Tibial nerve (tissue), 4 donors: ENCODE results near the gene DBNDD2.

Source experiments
- EP300 ChIP-seq, 2 donors: sonication (generic); formaldehyde crosslinking; IDR thresholded peaks; one replicate each; pipeline ENCODE4 v1.6.1; 2017; ENCODE audit warnings: antibody characterized with exemption in 2 of 2, mild to moderate bottlenecking in 1 of 2
- POLR2A ChIP-seq, 2 donors: fragments of 450-650 bp; IDR thresholded peaks; one replicate each; pipeline ENCODE4 v1.6.1; 2017; ENCODE audit warnings: antibody characterized with exemption in 2 of 2, mild to moderate bottlenecking in 2 of 2, moderate library complexity in 2 of 2
- TF ChIP-seq, protein P1 (sequence below), 5 experiments: fragments of 200-600 bp in 3 of 5; fragments of 450-650 bp in 2 of 5; sonication (generic) in 3 of 5; IDR thresholded peaks; one replicate each; pipeline ENCODE4 v1.5.1; 2016 to 2019; ENCODE audit warnings: antibody characterized with exemption in 5 of 5, mild to moderate bottlenecking in 3 of 5, moderate library complexity in 2 of 5

DNA sequence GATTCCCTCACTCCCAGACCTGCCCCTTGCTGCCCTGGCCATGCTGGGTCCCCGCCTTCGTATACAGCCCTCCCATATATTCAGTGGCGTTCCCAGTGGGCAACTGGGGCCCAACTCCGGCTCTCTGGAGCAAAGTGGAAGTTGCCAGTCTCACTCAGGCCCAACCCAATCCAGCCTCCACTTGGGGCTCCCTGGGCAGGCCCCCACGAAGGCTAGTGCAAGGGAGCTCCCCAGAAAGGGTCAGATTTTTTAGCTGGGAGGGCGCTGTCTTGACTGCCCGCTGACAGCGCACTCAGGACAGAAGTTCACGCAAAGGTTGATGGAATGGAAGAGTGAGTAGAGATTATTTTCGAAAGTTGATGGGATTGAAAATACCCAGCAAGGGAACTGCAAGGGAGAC, 35.8 kb upstream of the DBNDD2 start:
- TF ChIP-seq, protein P1, sequence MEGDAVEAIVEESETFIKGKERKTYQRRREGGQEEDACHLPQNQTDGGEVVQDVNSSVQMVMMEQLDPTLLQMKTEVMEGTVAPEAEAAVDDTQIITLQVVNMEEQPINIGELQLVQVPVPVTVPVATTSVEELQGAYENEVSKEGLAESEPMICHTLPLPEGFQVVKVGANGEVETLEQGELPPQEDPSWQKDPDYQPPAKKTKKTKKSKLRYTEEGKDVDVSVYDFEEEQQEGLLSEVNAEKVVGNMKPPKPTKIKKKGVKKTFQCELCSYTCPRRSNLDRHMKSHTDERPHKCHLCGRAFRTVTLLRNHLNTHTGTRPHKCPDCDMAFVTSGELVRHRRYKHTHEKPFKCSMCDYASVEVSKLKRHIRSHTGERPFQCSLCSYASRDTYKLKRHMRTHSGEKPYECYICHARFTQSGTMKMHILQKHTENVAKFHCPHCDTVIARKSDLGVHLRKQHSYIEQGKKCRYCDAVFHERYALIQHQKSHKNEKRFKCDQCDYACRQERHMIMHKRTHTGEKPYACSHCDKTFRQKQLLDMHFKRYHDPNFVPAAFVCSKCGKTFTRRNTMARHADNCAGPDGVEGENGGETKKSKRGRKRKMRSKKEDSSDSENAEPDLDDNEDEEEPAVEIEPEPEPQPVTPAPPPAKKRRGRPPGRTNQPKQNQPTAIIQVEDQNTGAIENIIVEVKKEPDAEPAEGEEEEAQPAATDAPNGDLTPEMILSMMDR (IDR thresholded peaks at IDR 0.05), result no peak
- no peak for TF ChIP-seq POLR2A (IDR thresholded peaks at IDR 0.05)
- TF ChIP-seq EP300 (IDR thresholded peaks at IDR 0.05), result no peak
